SJCRH30 (cell line): Measurements from ENCODE around the gene TPPP2. TPM values are rescaled to one million over a fixed set of nuclear protein-coding genes. Genes with fewer than 3 reads are reported as not detected.
"Not testable (repeated sequence)": the region's sequence is repeated elsewhere in the genome, so short reads cannot be mapped to it uniquely, and the experiment has no call there.

Experiments used
- DNase-seq, 2 experiments: peaks; one replicate each; pipeline ENCODE4 v3.0.0-alpha.2; 2015 to 2020
- H3K27ac ChIP-seq: fragments of 250-450 bp; sonication (Bioruptor Pico); 2 replicates; pipeline ENCODE4 v1.5.1; 2020; ENCODE audit warnings: mild to moderate bottlenecking, moderate library complexity
- H3K27me3 ChIP-seq: fragments of 250-450 bp; sonication (Bioruptor Pico); 2 replicates; pipeline ENCODE4 v1.5.1; 2020; ENCODE audit warnings: mild to moderate bottlenecking, moderate library complexity
- H3K36me3 ChIP-seq: fragments of 250-450 bp; sonication (Bioruptor Pico); 2 replicates; pipeline ENCODE4 v1.5.1; 2020; ENCODE audit warnings: mild to moderate bottlenecking, moderate library complexity
- H3K4me1 ChIP-seq: fragments of 250-450 bp; sonication (Bioruptor Pico); 2 replicates; pipeline ENCODE4 v1.5.1; 2020; ENCODE audit warnings: mild to moderate bottlenecking, moderate library complexity
- H3K4me3 ChIP-seq: fragments of 250-450 bp; sonication (Bioruptor Pico); 2 replicates; pipeline ENCODE4 v1.5.1; 2020; ENCODE audit warnings: mild to moderate bottlenecking, moderate library complexity
- H3K9me3 ChIP-seq: fragments of 250-450 bp; sonication (Bioruptor Pico); replicated peaks from 2 replicates; pipeline ENCODE4 v1.5.1; 2020; ENCODE audit warnings: mild to moderate bottlenecking, moderate library complexity
- total RNA-seq: library from RNA; depleted of rRNA; stranded (reverse); fragments of >200 nt; shearing (Covaris generic); gene quantifications from 2 replicates; pipeline ENCODE4 v1.2.3, GENCODE V29; 2014; rRNA removed

Gene TPPP2
- total RNA-seq: not detected in 2 replicates

GRCh38 chr14:21029917-21030316 is at the start of gene TPPP2:
Gene TPPP2 (plus strand): TSS chr14:21030217. CDS start chr14:21030582, 365 bp downstream.
- DNase-seq: no peak
- Histone ChIP-seq H3K36me3 (no peaks in the 10 kb centered on the region), H3K27me3 (peaks cover 17% of the 10 kb centered on the region), H3K9me3 (no peaks in the 10 kb centered on the region), H3K4me1 (no peaks in the 10 kb centered on the region), H3K4me3 (no peak within 1 kb of the TSS), H3K27ac (no peak within 1 kb of the TSS)

- DNase-seq: no peak
- Histone ChIP-seq H3K9me3 (no peaks in the 10 kb centered on the region), H3K27me3 (peaks cover 4% of the 10 kb centered on the region; the same call in 1 of the 2 replicates), H3K4me3 (no peak overlapping the region), H3K36me3 (no peaks in the 10 kb centered on the region), H3K27ac (no peak overlapping the region), H3K4me1 (no peaks in the 10 kb centered on the region)
These were observed 49.1 kb upstream of the TPPP2 start for GRCh38 chr14:20980906-20981305.

- no peak for DNase-seq
- H3K9me3 ChIP-seq: no peaks in the 10 kb centered on the region
- peaks cover 4% of the 10 kb centered on the region; the same call in 1 of the 2 replicates for H3K27me3 ChIP-seq
- no peaks in the 10 kb centered on the region for H3K36me3 ChIP-seq
- no peaks in the 10 kb centered on the region for H3K4me1 ChIP-seq
- no peak overlapping the region for H3K27ac ChIP-seq
- no peak overlapping the region for H3K4me3 ChIP-seq
These were observed 47.2 kb upstream of the TPPP2 start for GRCh38 chr14:20982646-20983369.

GRCh38 chr14:20985650-20986049 is 44.4 kb upstream of the TPPP2 start:
- H3K9me3 ChIP-seq, H3K27me3 ChIP-seq, H3K27ac ChIP-seq, H3K4me3 ChIP-seq, DNase-seq, H3K36me3 ChIP-seq, H3K4me1 ChIP-seq: not testable (repeated sequence)

GRCh38 chr14:20986811-20987210 is 43.2 kb upstream of the TPPP2 start:
- Histone ChIP-seq H3K4me1 (peaks cover 8% of the 10 kb centered on the region), H3K27me3 (no peaks in the 10 kb centered on the region), H3K4me3 (no peak overlapping the region), H3K9me3 (no peaks in the 10 kb centered on the region), H3K27ac (no peak overlapping the region), H3K36me3 (peaks cover 4% of the 10 kb centered on the region)
- DNase-seq: no peak

- Histone ChIP-seq H3K27ac (peak overlapping the region; percentile 48; the same call in 1 of the 2 replicates), H3K4me1 (peaks cover 8% of the 10 kb centered on the region), H3K9me3 (no peaks in the 10 kb centered on the region), H3K4me3 (peak overlapping the region; percentile 72), H3K36me3 (peaks cover 17% of the 10 kb centered on the region), H3K27me3 (no peaks in the 10 kb centered on the region)
- peak in 1 of 2 experiments; percentile 17 for DNase-seq
These were observed 41.1 kb upstream of the TPPP2 start for GRCh38 chr14:20988717-20989470.

- H3K27ac ChIP-seq: peak overlapping the region; percentile 48; the same call in 1 of the 2 replicates
- peak overlapping the region; percentile 72 for H3K4me3 ChIP-seq
- peaks cover 8% of the 10 kb centered on the region for H3K4me1 ChIP-seq
- no peaks in the 10 kb centered on the region for H3K27me3 ChIP-seq
- H3K9me3 ChIP-seq: no peaks in the 10 kb centered on the region
- H3K36me3 ChIP-seq: peaks cover 19% of the 10 kb centered on the region
- DNase-seq: no peak
These were observed 40.6 kb upstream of the TPPP2 start for GRCh38 chr14:20989471-20989786.

GRCh38 chr14:20989787-20990600 is 40.0 kb upstream of the TPPP2 start, which contains the start of gene METTL17:
Gene METTL17 (plus strand): TSS chr14:20989980. CDS start chr14:20990003, 23 bp downstream.
- DNase-seq: peak; percentile 93 to 95
- Histone ChIP-seq H3K36me3 (peaks cover 24% of the 10 kb centered on the region), H3K27me3 (no peaks in the 10 kb centered on the region), H3K4me1 (peaks cover 8% of the 10 kb centered on the region), H3K9me3 (no peaks in the 10 kb centered on the region), H3K27ac (peak within 1 kb of the TSS; percentile 48), H3K4me3 (peak within 1 kb of the TSS; percentile 72)

GRCh38 chr14:20996521-20996920 is 33.5 kb upstream of the TPPP2 start:
- H3K36me3 ChIP-seq: peaks cover 41% of the 10 kb centered on the region
- no peaks in the 10 kb centered on the region for H3K4me1 ChIP-seq
- no peaks in the 10 kb centered on the region for H3K27me3 ChIP-seq
- H3K27ac ChIP-seq: no peak overlapping the region
- no peak for DNase-seq
- no peaks in the 10 kb centered on the region for H3K9me3 ChIP-seq
- H3K4me3 ChIP-seq: no peak overlapping the region

GRCh38 chr14:20997115-20997514 is 32.9 kb upstream of the TPPP2 start:
- Histone ChIP-seq H3K27ac (no peak overlapping the region), H3K36me3 (peaks cover 35% of the 10 kb centered on the region), H3K4me3 (no peak overlapping the region), H3K9me3 (no peaks in the 10 kb centered on the region), H3K4me1 (no peaks in the 10 kb centered on the region), H3K27me3 (no peaks in the 10 kb centered on the region)
- no peak for DNase-seq

GRCh38 chr14:20997564-20997963 is 32.5 kb upstream of the TPPP2 start:
- Histone ChIP-seq H3K27ac (no peak overlapping the region), H3K9me3 (no peaks in the 10 kb centered on the region), H3K27me3 (no peaks in the 10 kb centered on the region), H3K36me3 (peaks cover 31% of the 10 kb centered on the region), H3K4me1 (no peaks in the 10 kb centered on the region), H3K4me3 (no peak overlapping the region)
- DNase-seq: no peak

GRCh38 chr14:20998139-20998538 is 31.9 kb upstream of the TPPP2 start:
- Histone ChIP-seq H3K36me3 (peaks cover 26% of the 10 kb centered on the region), H3K4me3 (no peak overlapping the region), H3K27me3 (no peaks in the 10 kb centered on the region), H3K9me3 (no peaks in the 10 kb centered on the region), H3K4me1 (peaks cover 4% of the 10 kb centered on the region; the same call in 1 of the 2 replicates), H3K27ac (no peak overlapping the region)
- no peak for DNase-seq

GRCh38 chr14:20998674-20999366 is 31.2 kb upstream of the TPPP2 start, which contains the start of gene SLC39A2:
Gene SLC39A2 (plus strand): TSS chr14:20999293. CDS start chr14:20999447, 154 bp downstream.
- peak in 1 of 2 experiments; percentile 20 for DNase-seq

GRCh38 chr14:20999591-20999990 is 30.4 kb upstream of the TPPP2 start:
- Histone ChIP-seq H3K27ac (no peak overlapping the region), H3K9me3 (no peaks in the 10 kb centered on the region), H3K4me1 (peaks cover 7% of the 10 kb centered on the region; the same call in 1 of the 2 replicates), H3K27me3 (no peaks in the 10 kb centered on the region), H3K36me3 (peaks cover 21% of the 10 kb centered on the region), H3K4me3 (no peak overlapping the region)
- DNase-seq: no peak

More at GRCh38 chr14:20998674-20999366, 31.2 kb upstream of the TPPP2 start, which contains the start of gene SLC39A2:
- Histone ChIP-seq H3K4me1 (peaks cover 7% of the 10 kb centered on the region; the same call in 1 of the 2 replicates), H3K27ac (no peak within 1 kb of the TSS), H3K9me3 (no peaks in the 10 kb centered on the region), H3K36me3 (peaks cover 25% of the 10 kb centered on the region), H3K4me3 (no peak within 1 kb of the TSS), H3K27me3 (no peaks in the 10 kb centered on the region)
